ENCODE data around the gene RALGPS1. TPM values are rescaled to one million over a fixed set of nuclear protein-coding genes. Genes with fewer than 3 reads are reported as not detected.

RALGPS1 gene
- total and polyA plus RNA-seq, 2 of the 13 experiments (the other 11 are each of a cell fraction or from before 2014, with no cell fraction given): 3.7 to 6.5 TPM

DNA sequence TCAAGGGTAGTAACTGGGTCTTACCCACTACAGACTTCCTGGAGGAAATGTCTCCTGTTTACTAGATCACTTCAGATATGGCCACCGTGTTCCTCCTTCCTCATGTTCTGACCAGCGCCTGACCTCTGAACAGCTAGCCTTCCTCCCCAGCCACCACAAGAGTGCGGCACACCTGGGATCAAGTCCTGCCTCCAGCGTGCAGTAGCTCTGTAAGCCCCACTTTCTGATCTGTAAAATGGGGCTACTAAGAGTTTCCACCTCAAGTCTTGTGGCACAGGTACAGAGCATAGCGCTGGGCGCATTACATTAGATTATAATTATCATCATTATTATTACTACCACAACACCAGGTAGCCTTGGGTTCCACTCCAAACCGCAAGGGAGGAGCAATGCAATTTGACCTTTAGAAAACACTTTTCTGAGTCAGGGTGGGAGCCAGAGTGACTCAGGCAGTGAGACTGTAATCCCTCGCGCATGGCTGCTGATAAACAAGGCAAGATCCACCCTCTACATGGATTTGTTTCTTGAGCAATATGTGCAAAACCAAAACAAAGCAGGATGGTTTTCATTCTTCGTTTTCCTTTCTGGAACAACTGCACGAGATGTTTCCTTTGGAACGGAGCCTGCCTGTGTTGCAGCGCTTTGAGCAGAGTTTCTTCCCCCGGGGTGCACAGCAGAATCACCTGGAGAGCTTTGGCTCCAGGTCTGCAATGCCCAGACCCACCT, 272.8 kb downstream of the RALGPS1 start:
- peak; percentile 79 for ATAC-seq
- no peaks in the 10 kb centered on the region for H4K20me1 ChIP-seq (ENCODE audit: insufficient read depth, low read length)
- ChIA-PET CTCF (ENCODE audit: low intra/inter-chr PET ratio, low total read pairs) (no interaction called here), POLR2A (interaction anchor here (1.2 kb wide), 1 partner anchor 210 kb away, joined by 3 read pairs; the partner anchor contains the start of gene SLC2A8)
- H3K27me3 ChIP-seq (ENCODE audit: control insufficient read depth in 1 of 2, insufficient read depth in 2 of 2, low read length in 2 of 2): no peaks in the 10 kb centered on the region
- DNase-seq (ENCODE audit: low spot score): peak; percentile 69
- WGBS (ENCODE audit: low lambda C conversion rate): 25% methylated on average over 14 of the region's 14 CpGs
- H3K4me2 ChIP-seq (ENCODE audit: low read depth, low read length): peak overlapping the region; percentile 56
- H3K27ac ChIP-seq (ENCODE audit: extremely low read length, insufficient read depth, low read length): no peak overlapping the region
- peak; percentile 48 for FAIRE-seq
- no peak overlapping the region for H2AFZ ChIP-seq (ENCODE audit: low read length)
- in situ Hi-C loops (cut with HindIII; ENCODE audit: extremely low pct_ligation_motif_present, low pct_unique_long_range_greater_than_20kb): no loop called here
- H3K4me3 ChIP-seq (replicated peaks in 1 of 3; ENCODE audit: insufficient read depth in 1 of 3, low read depth in 2 of 3, low read length in 3 of 3): peak overlapping the region in 1 of 3 experiments; percentile 20; a peak in 1 of 6 replicates
- BruUV-seq (replicated peaks): no TSS peak
- peaks cover 35% of the 10 kb centered on the region for H3K4me1 ChIP-seq (ENCODE audit: insufficient read depth, low read length)
- intact Hi-C loops (cut with micrococcal nuclease; ENCODE audit: unreplicated experiment): no loop called here
- H3K9me3 ChIP-seq (ENCODE audit: low read length): no peaks in the 10 kb centered on the region
- no peaks in the 10 kb centered on the region for H3K36me3 ChIP-seq (replicated peaks in 1 of 2; ENCODE audit: control insufficient read depth in 1 of 2, insufficient read depth in 2 of 2, low read length in 2 of 2)
- H3K79me2 ChIP-seq (ENCODE audit: insufficient read depth, low read length): no peaks in the 10 kb centered on the region
- peak overlapping the region; percentile 9; the same call in 1 of the 2 replicates for H3K9ac ChIP-seq (ENCODE audit: insufficient read depth, low read depth, low read length)
- TF ChIP-seq ZMYM3 (CRISPR knock-in tag; IDR thresholded peaks at IDR 0.05) (peak; percentile 65; the same call in 1 of the 2 replicates), THAP11 (CRISPR knock-in tag; IDR thresholded peaks at IDR 0.05) (0 out of 2 replicates have a peak, but pooled peaks have one; percentile 14), CEBPG (CRISPR knock-in tag; IDR thresholded peaks at IDR 0.05) (peak; percentile 57; the same call in 1 of the 2 replicates), HMG20A (CRISPR knock-in tag; IDR thresholded peaks at IDR 0.05; ENCODE audit: borderline replicate concordance) (peak; percentile 52; the same call in 1 of the 2 replicates), RARA (CRISPR knock-in tag; IDR thresholded peaks at IDR 0.05) (peak; percentile 76), GATAD2A (CRISPR knock-in tag; IDR thresholded peaks at IDR 0.05) (peak; percentile 45; the same call in 1 of the 2 replicates), MAFK (conservative IDR thresholded peaks at IDR 0.05 in 1 of 2, IDR thresholded peaks at IDR 0.05 in 1 of 2; ENCODE audit: low read length in 2 of 2) (peak in 1 of 2 experiments; percentile 1; a peak in 1 of 4 replicates), FOXO1 (CRISPR knock-in tag; IDR thresholded peaks at IDR 0.05) (peak; percentile 67; the same call in 1 of the 2 replicates), ZNF383 (CRISPR knock-in tag; IDR thresholded peaks at IDR 0.05; ENCODE audit: borderline replicate concordance) (no peak), FOXP1 (IDR thresholded peaks at IDR 0.05) (no peak), FOXP1 (CRISPR knock-in tag; IDR thresholded peaks at IDR 0.05) (peak; percentile 68), EP300 (IDR thresholded peaks at IDR 0.05; ENCODE audit: low read depth in 2 of 2, low read length in 2 of 2) (peak in 1 of 2 experiments; percentile 43; a peak in 1 of 4 replicates), EP300 (CRISPR knock-in tag; IDR thresholded peaks at IDR 0.05; ENCODE audit: borderline replicate concordance) (no peak), MAFF (IDR thresholded peaks at IDR 0.05; ENCODE audit: low read depth, low read length) (0 out of 2 replicates have a peak, but pooled peaks have one; percentile 10), ZNF629 (CRISPR knock-in tag; conservative IDR thresholded peaks at IDR 0.05) (peak; percentile 83), SOX5 (CRISPR knock-in tag; IDR thresholded peaks at IDR 0.05; ENCODE audit: borderline replicate concordance) (peak; percentile 52; the same call in 1 of the 2 replicates)
- TF ChIP-seq, protein P1, sequence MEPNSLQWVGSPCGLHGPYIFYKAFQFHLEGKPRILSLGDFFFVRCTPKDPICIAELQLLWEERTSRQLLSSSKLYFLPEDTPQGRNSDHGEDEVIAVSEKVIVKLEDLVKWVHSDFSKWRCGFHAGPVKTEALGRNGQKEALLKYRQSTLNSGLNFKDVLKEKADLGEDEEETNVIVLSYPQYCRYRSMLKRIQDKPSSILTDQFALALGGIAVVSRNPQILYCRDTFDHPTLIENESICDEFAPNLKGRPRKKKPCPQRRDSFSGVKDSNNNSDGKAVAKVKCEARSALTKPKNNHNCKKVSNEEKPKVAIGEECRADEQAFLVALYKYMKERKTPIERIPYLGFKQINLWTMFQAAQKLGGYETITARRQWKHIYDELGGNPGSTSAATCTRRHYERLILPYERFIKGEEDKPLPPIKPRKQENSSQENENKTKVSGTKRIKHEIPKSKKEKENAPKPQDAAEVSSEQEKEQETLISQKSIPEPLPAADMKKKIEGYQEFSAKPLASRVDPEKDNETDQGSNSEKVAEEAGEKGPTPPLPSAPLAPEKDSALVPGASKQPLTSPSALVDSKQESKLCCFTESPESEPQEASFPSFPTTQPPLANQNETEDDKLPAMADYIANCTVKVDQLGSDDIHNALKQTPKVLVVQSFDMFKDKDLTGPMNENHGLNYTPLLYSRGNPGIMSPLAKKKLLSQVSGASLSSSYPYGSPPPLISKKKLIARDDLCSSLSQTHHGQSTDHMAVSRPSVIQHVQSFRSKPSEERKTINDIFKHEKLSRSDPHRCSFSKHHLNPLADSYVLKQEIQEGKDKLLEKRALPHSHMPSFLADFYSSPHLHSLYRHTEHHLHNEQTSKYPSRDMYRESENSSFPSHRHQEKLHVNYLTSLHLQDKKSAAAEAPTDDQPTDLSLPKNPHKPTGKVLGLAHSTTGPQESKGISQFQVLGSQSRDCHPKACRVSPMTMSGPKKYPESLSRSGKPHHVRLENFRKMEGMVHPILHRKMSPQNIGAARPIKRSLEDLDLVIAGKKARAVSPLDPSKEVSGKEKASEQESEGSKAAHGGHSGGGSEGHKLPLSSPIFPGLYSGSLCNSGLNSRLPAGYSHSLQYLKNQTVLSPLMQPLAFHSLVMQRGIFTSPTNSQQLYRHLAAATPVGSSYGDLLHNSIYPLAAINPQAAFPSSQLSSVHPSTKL (CRISPR knock-in tag; IDR thresholded peaks at IDR 0.05): peak; percentile 68
- TF ChIP-seq, protein P2, sequence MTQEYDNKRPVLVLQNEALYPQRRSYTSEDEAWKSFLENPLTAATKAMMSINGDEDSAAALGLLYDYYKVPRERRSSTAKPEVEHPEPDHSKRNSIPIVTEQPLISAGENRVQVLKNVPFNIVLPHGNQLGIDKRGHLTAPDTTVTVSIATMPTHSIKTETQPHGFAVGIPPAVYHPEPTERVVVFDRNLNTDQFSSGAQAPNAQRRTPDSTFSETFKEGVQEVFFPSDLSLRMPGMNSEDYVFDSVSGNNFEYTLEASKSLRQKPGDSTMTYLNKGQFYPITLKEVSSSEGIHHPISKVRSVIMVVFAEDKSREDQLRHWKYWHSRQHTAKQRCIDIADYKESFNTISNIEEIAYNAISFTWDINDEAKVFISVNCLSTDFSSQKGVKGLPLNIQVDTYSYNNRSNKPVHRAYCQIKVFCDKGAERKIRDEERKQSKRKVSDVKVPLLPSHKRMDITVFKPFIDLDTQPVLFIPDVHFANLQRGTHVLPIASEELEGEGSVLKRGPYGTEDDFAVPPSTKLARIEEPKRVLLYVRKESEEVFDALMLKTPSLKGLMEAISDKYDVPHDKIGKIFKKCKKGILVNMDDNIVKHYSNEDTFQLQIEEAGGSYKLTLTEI (CRISPR knock-in tag; conservative IDR thresholded peaks at IDR 0.05): no peak
- TF ChIP-seq, protein P3, sequence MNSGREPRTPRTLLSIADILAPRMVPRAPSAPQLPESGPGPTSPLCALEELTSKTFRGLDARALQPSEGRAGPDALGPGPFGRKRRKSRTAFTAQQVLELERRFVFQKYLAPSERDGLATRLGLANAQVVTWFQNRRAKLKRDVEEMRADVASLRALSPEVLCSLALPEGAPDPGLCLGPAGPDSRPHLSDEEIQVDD (CRISPR knock-in tag; IDR thresholded peaks at IDR 0.05; ENCODE audit: borderline replicate concordance): no peak

Measured in HepG2 (cell line).